GM12864 (cell line): ENCODE measurements around the gene ST3GAL3.

ENCODE experiments used
- DNase-seq: peaks from one replicate; pipeline ENCODE4 v3.0.0-alpha.2; 2011; ENCODE audit warnings: low read depth
- H3K4me3 ChIP-seq: 2 replicates; pipeline ENCODE4 v1.5.1; 2011; ENCODE audit warnings: mild to moderate bottlenecking, low read depth, low read length, control low read depth
- CTCF ChIP-seq: IDR thresholded peaks from 2 replicates; pipeline ENCODE4 v1.5.1; 2011; ENCODE audit warnings: low read depth, mild to moderate bottlenecking, moderate library complexity, low read length, control low read depth, inconsistent platforms; ENCODE audit errors: missing control alignments

Gene ST3GAL3

DNA sequence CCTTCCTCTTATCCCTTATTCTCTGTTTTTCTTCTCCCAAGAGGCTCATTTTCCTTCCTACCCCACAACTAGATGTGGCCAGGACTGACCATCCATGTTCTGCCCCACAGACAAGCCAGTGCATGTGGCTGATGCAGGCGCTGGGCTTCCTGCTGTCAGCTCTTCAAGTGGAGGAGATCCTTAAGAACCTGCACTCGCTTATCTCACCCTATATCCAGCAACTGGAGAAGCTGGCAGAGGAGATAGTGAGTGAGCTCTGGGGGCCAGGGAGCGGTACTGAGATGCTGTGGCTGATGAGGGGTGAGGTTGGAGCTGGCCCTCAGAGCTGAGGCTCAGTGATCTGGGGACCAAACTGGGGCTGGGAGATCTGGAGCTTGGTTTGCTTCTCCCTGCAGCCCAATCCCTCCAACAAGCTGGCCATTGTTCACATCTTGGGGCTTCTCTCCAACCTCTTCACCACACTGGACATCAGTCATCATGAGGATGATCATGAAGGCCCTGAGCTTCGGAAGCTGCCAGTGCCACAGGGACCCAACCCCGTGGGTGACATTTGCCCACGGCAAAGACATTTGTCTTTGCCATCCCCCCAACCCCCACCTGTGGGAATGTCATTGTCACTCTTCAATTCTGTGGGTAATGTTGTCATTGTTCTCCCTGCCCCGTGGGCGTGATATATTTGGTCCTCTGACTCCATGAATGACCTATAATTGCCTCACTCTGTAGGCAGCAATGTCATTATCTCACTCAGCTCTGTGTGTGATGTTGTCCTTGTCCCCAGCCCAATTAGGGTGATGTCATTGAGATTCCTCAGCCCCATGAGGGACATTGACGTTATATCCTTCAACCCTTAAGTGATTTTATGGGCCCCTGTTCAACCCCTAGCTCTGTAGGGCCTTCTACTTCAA is 251.3 kb downstream of the ST3GAL3 start:
- DNase-seq: no peak
- TF ChIP-seq CTCF: no peak
- H3K4me3 ChIP-seq: no peak overlapping the region

GRCh38 chr1:43960798-43961197 is 253.5 kb downstream of the ST3GAL3 start:
- TF ChIP-seq CTCF: no peak
- no peak overlapping the region for H3K4me3 ChIP-seq
- no peak for DNase-seq

- H3K4me3 ChIP-seq: no peak overlapping the region
- no peak for DNase-seq
- TF ChIP-seq CTCF: no peak
Observed at GRCh38 chr1:43961692-43962091, 254.4 kb downstream of the ST3GAL3 start.

DNA sequence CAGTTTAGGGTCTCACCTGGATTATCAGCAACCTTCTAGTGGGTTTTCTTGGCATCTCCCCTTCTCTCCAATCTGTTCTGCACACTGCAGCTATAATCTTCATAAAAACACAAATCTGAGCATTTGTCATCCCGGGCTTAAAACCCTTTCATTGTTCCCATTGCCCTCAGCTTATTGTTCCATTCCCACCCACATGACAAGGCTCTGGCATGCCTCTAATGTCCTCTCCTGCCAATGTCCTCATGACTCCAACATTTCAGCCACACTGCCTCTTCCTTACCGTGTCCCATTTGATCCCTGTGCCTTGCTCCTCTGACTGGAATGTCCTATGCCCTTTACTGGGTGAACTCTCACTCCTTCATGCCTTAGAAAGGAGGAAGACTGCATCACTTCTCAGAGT is 255.0 kb downstream of the ST3GAL3 start:
- H3K4me3 ChIP-seq: no peak overlapping the region
- no peak for DNase-seq
- TF ChIP-seq CTCF: no peak

DNA sequence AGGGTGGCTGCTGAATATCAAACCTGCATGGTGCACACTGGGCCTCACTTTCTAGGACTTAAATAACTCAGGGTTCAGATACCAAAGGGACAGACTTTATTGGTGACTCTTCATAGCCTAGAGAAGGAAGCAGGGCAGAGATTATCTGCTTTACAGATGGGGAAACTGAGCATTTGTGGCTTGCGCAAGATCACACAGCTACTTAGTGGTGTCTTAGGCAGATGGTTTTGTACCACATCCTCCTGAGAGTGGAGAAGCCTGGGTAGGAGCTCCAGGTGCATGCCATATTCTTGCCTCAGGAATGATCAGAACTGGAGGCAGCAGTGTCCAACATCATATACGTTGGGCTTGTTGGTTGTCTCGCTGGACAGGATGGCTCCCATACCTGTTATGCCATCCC is 255.7 kb downstream of the ST3GAL3 start:
- no peak for TF ChIP-seq CTCF
- no peak overlapping the region for H3K4me3 ChIP-seq
- DNase-seq: no peak

DNA sequence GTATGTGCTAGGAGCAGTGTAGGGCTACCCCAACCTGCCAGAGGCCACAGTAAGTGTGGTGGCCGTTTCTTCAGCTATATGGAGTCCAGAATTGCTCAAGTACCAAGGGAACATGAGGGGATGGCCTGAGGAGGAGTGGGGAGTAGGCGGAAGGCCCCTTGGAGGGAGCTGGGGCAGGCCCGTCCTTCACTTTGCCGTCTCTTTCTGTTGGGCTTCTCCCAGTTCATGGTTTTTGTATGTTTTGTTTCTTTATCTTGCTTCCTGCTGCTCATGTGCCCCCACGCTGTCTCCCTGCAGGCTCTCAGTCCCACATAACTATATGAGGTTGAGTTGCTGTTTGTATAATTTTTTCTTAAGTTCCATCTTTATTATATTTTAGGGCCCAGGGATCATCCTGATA is 256.6 kb downstream of the ST3GAL3 start:
- TF ChIP-seq CTCF: no peak
- H3K4me3 ChIP-seq: no peak overlapping the region

DNA sequence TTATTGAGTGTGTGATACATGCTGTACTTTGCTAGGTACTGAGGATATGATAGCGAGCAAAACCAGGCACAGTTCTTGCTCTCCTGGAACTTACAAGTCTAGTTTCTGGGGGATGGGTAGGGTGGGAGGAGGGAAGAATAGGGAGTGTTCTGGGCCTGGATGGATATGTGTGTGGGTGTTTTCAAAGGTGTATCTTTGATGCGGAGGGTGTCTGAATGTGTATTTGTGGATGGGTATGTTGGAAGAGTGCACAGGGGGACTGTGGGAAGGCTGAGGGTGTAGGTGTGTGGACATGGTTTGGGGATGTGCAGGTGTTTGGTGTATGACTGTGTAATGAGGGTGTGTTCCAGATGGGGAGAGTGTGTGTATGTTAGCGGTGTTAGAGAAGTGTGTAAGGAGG is 258.0 kb downstream of the ST3GAL3 start:
- H3K4me3 ChIP-seq: no peak overlapping the region
- DNase-seq: no peak
- TF ChIP-seq CTCF: no peak

More for the DNA sequence above, 256.6 kb downstream of the ST3GAL3 start:
- DNase-seq: no peak
